OCI-LY7 (cell line): Measurements from ENCODE around the gene AGER. TPM values are rescaled to one million over a fixed set of nuclear protein-coding genes. Genes with fewer than 3 reads are reported as not detected.

ENCODE experiments used
- BruUV-seq: library from RNA; stranded (reverse); fragments of 400-500 nt; replicated peaks from 2 replicates; lab custom pipeline; 2021; lab: Mats Ljungman, UMichigan
- CTCF ChIA-PET: fragments of 300-600 bp; sonication (Branson Sonifier 250); formaldehyde crosslinking; loops from one replicate; lab custom pipeline; 2022; ENCODE audit warnings: antibody characterized with exemption; ENCODE audit not compliant: unreplicated experiment; lab: Charles Lee
- POLR2A ChIA-PET: fragments of 300-600 bp; sonication (Branson Sonifier 250); formaldehyde crosslinking; loops from one replicate; lab custom pipeline; 2022; ENCODE audit warnings: antibody characterized with exemption; lab: Charles Lee
- DNase-seq: peaks from one replicate; pipeline ENCODE4 v3.0.0-alpha.2; 2015; ENCODE audit warnings: low spot score
- H2AFZ ChIP-seq: fragments of 200-600 bp; sonication (generic), shearing (Covaris generic); 2 replicates; pipeline ENCODE4 v1.6.1; 2014; ENCODE audit warnings: mild to moderate bottlenecking, antibody characterized with exemption, low read length, moderate library complexity
- H3K27ac ChIP-seq: fragments of 200-600 bp; sonication (generic); 2 replicates; pipeline ENCODE4 v1.5.1; 2014; ENCODE audit warnings: mixed run types, low read depth, mild to moderate bottlenecking, moderate library complexity, low read length, inconsistent platforms; ENCODE audit not compliant: poor library complexity, severe bottlenecking
- H3K36me3 ChIP-seq: fragments of 200-600 bp; sonication (generic); 2 replicates; pipeline ENCODE4 v1.6.1; 2014; ENCODE audit warnings: mild to moderate bottlenecking, antibody characterized with exemption, low read length, moderate library complexity, mixed read lengths; ENCODE audit not compliant: insufficient read depth
- H3K4me1 ChIP-seq: fragments of 200-600 bp; sonication (generic); 2 replicates; pipeline ENCODE4 v1.5.1; 2014; ENCODE audit warnings: mild to moderate bottlenecking, low read length; ENCODE audit not compliant: insufficient read depth, poor library complexity, severe bottlenecking
- H3K4me2 ChIP-seq: fragments of 200-600 bp; sonication (generic); 2 replicates; pipeline ENCODE4 v1.6.1; 2014; ENCODE audit warnings: mild to moderate bottlenecking, low read length
- H3K4me3 ChIP-seq: fragments of 200-600 bp; sonication (generic); 2 replicates; pipeline ENCODE4 v1.5.1; 2014; ENCODE audit warnings: mild to moderate bottlenecking, low read depth, low read length; ENCODE audit not compliant: poor library complexity, severe bottlenecking
- H3K79me2 ChIP-seq: fragments of 200-600 bp; sonication (generic); 2 replicates; pipeline ENCODE4 v1.6.1; 2016; ENCODE audit warnings: low read depth, mild to moderate bottlenecking, low read length, moderate library complexity, mixed read lengths; ENCODE audit not compliant: insufficient read depth
- H3K9me2 ChIP-seq: fragments of 200-600 bp; sonication (generic); 2 replicates; pipeline ENCODE4 v1.6.1; 2016; ENCODE audit warnings: mild to moderate bottlenecking, low read length, mixed read lengths; ENCODE audit not compliant: insufficient read depth
- H3K9me3 ChIP-seq: fragments of 200-600 bp; sonication (generic); 2 replicates; pipeline ENCODE4 v1.6.1; 2014; ENCODE audit warnings: mild to moderate bottlenecking, mixed run types, low read length, mixed read lengths
- H4K20me1 ChIP-seq: fragments of 200-600 bp; sonication (generic); 2 replicates; pipeline ENCODE4 v1.6.1; 2014; ENCODE audit warnings: mild to moderate bottlenecking, antibody characterized with exemption, low read length, moderate library complexity, mixed read lengths; ENCODE audit not compliant: insufficient read depth
- CTCF ChIP-seq: fragments of 200-600 bp; sonication (generic); conservative IDR thresholded peaks from 2 replicates; pipeline ENCODE4 v1.5.1; 2014; ENCODE audit warnings: mild to moderate bottlenecking, antibody characterized with exemption, low read length, moderate library complexity, mixed read lengths
- EZH2phosphoT487 ChIP-seq: fragments of 200-600 bp; sonication (generic); IDR thresholded peaks from 2 replicates; pipeline ENCODE4 v1.6.1; 2018; ENCODE audit warnings: low read depth, borderline replicate concordance, mild to moderate bottlenecking, mixed run types, antibody characterized with exemption, low read length, moderate library complexity, mixed read lengths
- intact Hi-C: fragments of 100-400 bp; cut with micrococcal nuclease; formaldehyde crosslinking; loops from one replicate; pipeline ENCODE4 v1.10.0; 2022; ENCODE audit not compliant: unreplicated experiment
- total RNA-seq, 2 experiments: library from RNA; depleted of rRNA in 1 of 2; stranded (reverse); fragments of >200 nt in 1 of 2; shearing (Covaris generic) in 1 of 2; gene quantifications; 2 replicates each; pipeline ENCODE4 v1.2.3, GENCODE V29; 2014 to 2022

Gene AGER
- total RNA-seq, 2 experiments from 2014 or later, result 6.7 to 26.9 TPM

GRCh38 chr6:32152769-32153563, 31.1 kb downstream of the AGER start:
- DNase-seq, result no peak
- peaks cover 23% of the 10 kb centered on the region for H3K4me1 ChIP-seq
- POLR2A ChIA-PET, result interaction anchor here (0.8 kb wide), 1 partner anchor 49 kb away, joined by 3 read pairs; no protein-coding TSS in a partner anchor
- H2AFZ ChIP-seq, result peak overlapping the region; percentile 55
- H3K36me3 ChIP-seq, result peaks cover 24% of the 10 kb centered on the region
- no peaks in the 10 kb centered on the region for H3K9me2 ChIP-seq
- H4K20me1 ChIP-seq, result no peaks in the 10 kb centered on the region
- H3K4me2 ChIP-seq, result peak overlapping the region; percentile 82
- H3K79me2 ChIP-seq, result no peaks in the 10 kb centered on the region; the same call in 1 of the 2 replicates
- BruUV-seq, result no TSS peak
- intact Hi-C loops, result no loop called here
- TF ChIP-seq EZH2phosphoT487 (no peak), CTCF (no peak)
- CTCF ChIA-PET, result interaction anchor here (0.7 kb wide), 1 partner anchor 255 kb away, joined by 6 read pairs; no protein-coding TSS in a partner anchor
- H3K9me3 ChIP-seq, result no peaks in the 10 kb centered on the region
- H3K4me3 ChIP-seq, result peak overlapping the region; percentile 80
- peak overlapping the region; percentile 62 for H3K27ac ChIP-seq

- no peaks in the 10 kb centered on the region for H4K20me1 ChIP-seq
- no peak within 1 kb of the TSS for H3K4me3 ChIP-seq
These were observed 31.9 kb downstream of the AGER start, which contains the start of gene PRRT1 for GRCh38 chr6:32151863-32152768. PRRT1 (minus strand) TSS chr6:32151939; CDS start chr6:32151827, 112 bp downstream.

More at GRCh38 chr6:32151863-32152768, 31.9 kb downstream of the AGER start, which contains the start of gene PRRT1:
- TF ChIP-seq EZH2phosphoT487, result no peak
- no peak for TF ChIP-seq CTCF
- Histone ChIP-seq H3K36me3 (peaks cover 15% of the 10 kb centered on the region), H3K79me2 (no peaks in the 10 kb centered on the region; the same call in 1 of the 2 replicates), H3K9me3 (no peaks in the 10 kb centered on the region), H3K4me2 (peak within 1 kb of the TSS; percentile 82; the same call in 1 of the 2 replicates), H3K4me1 (peaks cover 23% of the 10 kb centered on the region), H2AFZ (no peak within 1 kb of the TSS), H3K27ac (no peak within 1 kb of the TSS), H3K9me2 (no peaks in the 10 kb centered on the region)
- no peak for DNase-seq
- intact Hi-C loops, result no loop called here
- ChIA-PET POLR2A (interaction anchor here (0.8 kb wide), 1 partner anchor 48 kb away, joined by 3 read pairs; no protein-coding TSS in a partner anchor), CTCF (interaction anchor here (0.7 kb wide), 1 partner anchor 254 kb away, joined by 6 read pairs; no protein-coding TSS in a partner anchor)
- TSS peak; percentile 50 for BruUV-seq
